Measurements from ENCODE around the gene MYPN. TPM values are rescaled to one million over a fixed set of nuclear protein-coding genes. Genes with fewer than 3 reads are reported as not detected.

Gene MYPN
- total RNA-seq, 1 donor from 2014 or later = 124 TPM

GRCh38 chr10:68222391-68222790 is 113.1 kb downstream of the MYPN start:
- intact Hi-C loops (cut with micrococcal nuclease) = no loop called here

GRCh38 chr10:68223535-68224165 is 114.4 kb downstream of the MYPN start:
- no peaks in the 10 kb centered on the region for H3K9me3 ChIP-seq (replicated peaks)
- TF ChIP-seq CTCF (IDR thresholded peaks at IDR 0.05; ENCODE audit: borderline replicate concordance) = no peak
- intact Hi-C loops (cut with micrococcal nuclease) = no loop called here
- H3K36me3 ChIP-seq = no peaks in the 10 kb centered on the region
- H3K4me3 ChIP-seq = no peak overlapping the region
- no peak overlapping the region for H3K27ac ChIP-seq (replicated peaks)
- DNase-seq = no peak
- H3K4me1 ChIP-seq = no peaks in the 10 kb centered on the region
- H3K27me3 ChIP-seq (ENCODE audit: low read depth) = peaks cover 8% of the 10 kb centered on the region

More at GRCh38 chr10:68222391-68222790, 113.1 kb downstream of the MYPN start:
- no peak for DNase-seq
- TF ChIP-seq CTCF (IDR thresholded peaks at IDR 0.05; ENCODE audit: borderline replicate concordance) = no peak
- no peaks in the 10 kb centered on the region for H3K4me1 ChIP-seq
- H3K27ac ChIP-seq (replicated peaks) = no peak overlapping the region
- H3K4me3 ChIP-seq = no peak overlapping the region
- H3K9me3 ChIP-seq (replicated peaks) = no peaks in the 10 kb centered on the region
- peaks cover 8% of the 10 kb centered on the region for H3K27me3 ChIP-seq (ENCODE audit: low read depth)
- H3K36me3 ChIP-seq = no peaks in the 10 kb centered on the region

- no peak for TF ChIP-seq CTCF (IDR thresholded peaks at IDR 0.05; ENCODE audit: borderline replicate concordance)
- H3K4me1 ChIP-seq = no peaks in the 10 kb centered on the region
- peaks cover 8% of the 10 kb centered on the region for H3K27me3 ChIP-seq (ENCODE audit: low read depth)
- intact Hi-C loops (cut with micrococcal nuclease) = no loop called here
- no peak overlapping the region for H3K4me3 ChIP-seq
- DNase-seq = no peak
- H3K27ac ChIP-seq (replicated peaks) = no peak overlapping the region
- no peaks in the 10 kb centered on the region for H3K36me3 ChIP-seq
- H3K9me3 ChIP-seq (replicated peaks) = no peaks in the 10 kb centered on the region
Measured at GRCh38 chr10:68224810-68225209, 115.5 kb downstream of the MYPN start.

- TF ChIP-seq CTCF (IDR thresholded peaks at IDR 0.05; ENCODE audit: borderline replicate concordance) = no peak
- Histone ChIP-seq H3K36me3 (no peaks in the 10 kb centered on the region), H3K27me3 (ENCODE audit: low read depth) (peaks cover 8% of the 10 kb centered on the region), H3K4me3 (peak overlapping the region; percentile 75), H3K27ac (replicated peaks) (no peak overlapping the region), H3K4me1 (peaks cover 8% of the 10 kb centered on the region), H3K9me3 (replicated peaks) (no peaks in the 10 kb centered on the region)
- intact Hi-C loops (cut with micrococcal nuclease) = no loop called here
- DNase-seq = no peak
Measured at GRCh38 chr10:68230268-68230667, 121.0 kb downstream of the MYPN start.

- Histone ChIP-seq H3K4me1 (peaks cover 8% of the 10 kb centered on the region), H3K27ac (replicated peaks) (peak overlapping the region; percentile 76), H3K27me3 (ENCODE audit: low read depth) (peaks cover 8% of the 10 kb centered on the region), H3K4me3 (peak overlapping the region; percentile 75), H3K9me3 (replicated peaks) (no peaks in the 10 kb centered on the region), H3K36me3 (no peaks in the 10 kb centered on the region)
- intact Hi-C loops (cut with micrococcal nuclease) = no loop called here
- peak; percentile 63 for DNase-seq
- peak; percentile 37 for TF ChIP-seq CTCF (IDR thresholded peaks at IDR 0.05; ENCODE audit: borderline replicate concordance)
Measured at GRCh38 chr10:68231106-68231816, 122.0 kb downstream of the MYPN start.
